Measurements from ENCODE around the gene DFFB. TPM values are rescaled to one million over a fixed set of nuclear protein-coding genes. Genes with fewer than 3 reads are reported as not detected.

The DFFB gene
- total and polyA plus RNA-seq, 9 donors, result 6.8 to 12.8 (median 8.4) TPM

DNA sequence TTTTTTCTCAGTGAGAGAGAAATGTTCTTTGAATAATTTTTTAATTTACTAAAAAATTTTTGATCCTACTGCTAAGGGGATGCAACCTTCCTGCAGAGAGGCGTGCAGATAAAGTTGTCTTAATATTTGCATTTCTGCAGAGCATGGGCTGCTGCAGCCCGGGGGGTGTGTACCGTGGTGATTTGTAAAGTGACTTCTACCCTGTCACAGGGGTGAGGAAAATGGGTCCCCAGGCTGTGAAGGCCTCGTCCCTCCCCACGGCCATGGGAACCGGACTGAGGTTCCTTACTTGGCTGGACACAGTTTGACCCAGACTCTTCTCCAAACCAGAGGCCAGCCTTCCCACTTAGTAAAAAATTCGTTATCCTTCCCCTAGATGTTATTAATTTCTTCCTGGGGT lies 52.3 kb downstream of the DFFB start:
- Histone ChIP-seq H3K36me3 (no peaks in the 10 kb centered on the region), H3K27me3 (no peaks in the 10 kb centered on the region), H3K27ac (no peak overlapping the region), H3K4me3 (no peak overlapping the region), H3K4me1 (ENCODE audit: insufficient read depth) (no peaks in the 10 kb centered on the region), H3K9me3 (no peaks in the 10 kb centered on the region)
- no peak for DNase-seq
- TF ChIP-seq POLR2A (IDR thresholded peaks at IDR 0.05) (no peak), EP300 (IDR thresholded peaks at IDR 0.05) (no peak)
- TF ChIP-seq, protein P1, sequence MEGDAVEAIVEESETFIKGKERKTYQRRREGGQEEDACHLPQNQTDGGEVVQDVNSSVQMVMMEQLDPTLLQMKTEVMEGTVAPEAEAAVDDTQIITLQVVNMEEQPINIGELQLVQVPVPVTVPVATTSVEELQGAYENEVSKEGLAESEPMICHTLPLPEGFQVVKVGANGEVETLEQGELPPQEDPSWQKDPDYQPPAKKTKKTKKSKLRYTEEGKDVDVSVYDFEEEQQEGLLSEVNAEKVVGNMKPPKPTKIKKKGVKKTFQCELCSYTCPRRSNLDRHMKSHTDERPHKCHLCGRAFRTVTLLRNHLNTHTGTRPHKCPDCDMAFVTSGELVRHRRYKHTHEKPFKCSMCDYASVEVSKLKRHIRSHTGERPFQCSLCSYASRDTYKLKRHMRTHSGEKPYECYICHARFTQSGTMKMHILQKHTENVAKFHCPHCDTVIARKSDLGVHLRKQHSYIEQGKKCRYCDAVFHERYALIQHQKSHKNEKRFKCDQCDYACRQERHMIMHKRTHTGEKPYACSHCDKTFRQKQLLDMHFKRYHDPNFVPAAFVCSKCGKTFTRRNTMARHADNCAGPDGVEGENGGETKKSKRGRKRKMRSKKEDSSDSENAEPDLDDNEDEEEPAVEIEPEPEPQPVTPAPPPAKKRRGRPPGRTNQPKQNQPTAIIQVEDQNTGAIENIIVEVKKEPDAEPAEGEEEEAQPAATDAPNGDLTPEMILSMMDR (IDR thresholded peaks at IDR 0.05), result no peak
- intact Hi-C loops (cut with DNase I), result no loop called here
- WGBS, 3 donors, result 45 to 57% (median 51%) methylated on average over 7 of the region's 7 CpGs

DNA sequence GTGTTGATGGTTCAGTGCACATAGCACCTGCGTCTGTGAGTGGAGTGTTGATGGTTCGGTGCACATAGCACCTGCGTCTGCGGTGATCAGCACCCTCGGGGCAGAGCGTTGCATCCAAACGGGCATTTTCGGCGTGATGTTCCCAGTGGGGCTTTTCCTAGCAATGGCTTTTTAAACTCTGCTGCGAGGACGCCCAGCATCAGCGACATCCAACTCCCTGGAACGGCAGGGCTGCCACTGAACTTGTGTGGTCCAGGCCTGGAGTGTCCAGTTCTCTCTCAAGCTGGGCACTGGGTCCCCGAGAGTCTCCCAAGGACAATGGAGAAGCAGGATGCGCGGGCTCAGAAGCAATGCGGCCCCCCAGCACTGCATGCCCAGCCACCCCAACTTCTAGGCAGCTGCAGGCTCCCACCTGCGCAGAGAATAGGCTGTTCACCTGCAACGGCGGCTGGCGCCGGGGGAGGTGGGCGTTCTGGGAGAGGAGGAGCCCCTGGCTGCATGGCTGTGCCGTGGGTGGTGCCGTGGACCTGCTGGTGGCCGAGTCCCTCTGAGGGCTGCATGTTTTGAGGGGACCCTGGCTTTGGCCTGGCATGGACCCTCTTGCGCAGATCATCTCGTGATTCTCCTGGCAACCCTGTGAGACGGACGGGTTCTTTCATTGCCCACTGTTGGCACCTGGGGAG lies 52.9 kb downstream of the DFFB start:
- Histone ChIP-seq H3K9me3 (no peaks in the 10 kb centered on the region), H3K36me3 (no peaks in the 10 kb centered on the region), H3K27ac (no peak overlapping the region), H3K27me3 (no peaks in the 10 kb centered on the region), H3K4me1 (ENCODE audit: insufficient read depth) (no peaks in the 10 kb centered on the region), H3K4me3 (no peak overlapping the region)
- TF ChIP-seq EP300 (IDR thresholded peaks at IDR 0.05) (no peak), POLR2A (IDR thresholded peaks at IDR 0.05) (no peak)
- TF ChIP-seq, protein P1 (IDR thresholded peaks at IDR 0.05), result no peak
- intact Hi-C loops (cut with DNase I), result no loop called here
- WGBS, 3 donors, result 78 to 85% (median 79%) methylated on average over 30 of the region's 30 CpGs
- no peak for DNase-seq

DNA sequence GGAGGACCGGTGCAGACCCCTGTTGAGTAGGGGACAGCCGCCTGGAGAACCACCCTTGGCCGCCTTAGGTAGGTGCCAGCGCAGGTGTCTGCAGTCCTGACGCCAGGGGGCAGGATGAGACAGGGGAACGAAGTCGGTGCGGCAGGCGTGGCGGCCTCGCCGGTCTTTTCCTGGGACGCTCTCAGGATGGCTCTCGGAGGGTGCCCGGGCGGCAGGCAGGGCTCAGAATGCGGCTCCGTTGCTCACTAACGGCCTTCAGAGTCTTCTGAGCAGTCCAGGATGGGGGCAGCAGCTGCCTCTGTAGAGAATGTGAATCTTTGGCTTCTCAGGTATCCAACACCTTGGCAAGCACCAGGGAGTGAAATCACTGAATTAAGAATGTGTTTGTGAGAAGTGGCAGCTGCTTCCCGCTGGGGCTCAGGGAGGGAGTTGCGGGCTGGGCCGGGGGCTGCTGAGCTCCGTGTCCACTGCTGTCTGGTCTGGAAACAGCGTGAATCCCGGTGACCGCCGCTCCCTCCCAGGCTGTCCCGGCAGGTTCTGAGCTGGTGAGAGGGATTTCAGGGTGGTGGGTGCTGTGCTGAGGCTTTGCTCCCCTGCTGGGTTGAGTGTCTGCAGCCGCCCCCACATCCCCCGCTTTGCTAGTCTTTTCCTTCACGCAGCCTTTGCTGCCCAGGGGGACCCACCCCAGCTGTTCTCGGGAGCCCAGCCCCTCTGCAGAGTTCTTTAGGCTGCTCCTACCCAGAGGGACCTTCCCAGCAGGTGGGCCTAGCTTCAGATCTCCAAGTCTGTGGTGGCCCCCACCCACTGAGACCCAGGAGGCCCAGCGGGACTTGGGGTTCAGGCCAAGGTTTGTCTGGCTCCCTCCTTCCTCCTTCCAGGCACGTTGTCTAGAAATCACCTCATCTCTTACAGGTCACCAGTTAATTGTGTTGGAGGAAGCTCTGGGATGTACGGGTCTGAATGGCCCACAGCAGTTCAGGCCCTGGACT lies 53.9 kb downstream of the DFFB start:
- 5 to 7% (median 6%) methylated on average over 33 to 35 of the region's 35 CpGs for WGBS, 3 donors
- intact Hi-C loops (cut with DNase I), result no loop called here
- H3K9me3 ChIP-seq, result no peaks in the 10 kb centered on the region
- DNase-seq, result peak in 4 of 5 donors; percentile 30 to 61 (median 52)
- TF ChIP-seq, protein P1 (IDR thresholded peaks at IDR 0.05), result peak in 1 of 3 donors; percentile 43
- TF ChIP-seq EP300 (IDR thresholded peaks at IDR 0.05) (no peak), POLR2A (IDR thresholded peaks at IDR 0.05) (no peak)
- H3K4me1 ChIP-seq (ENCODE audit: insufficient read depth), result no peaks in the 10 kb centered on the region
- H3K36me3 ChIP-seq, result no peaks in the 10 kb centered on the region
- no peaks in the 10 kb centered on the region for H3K27me3 ChIP-seq
- H3K27ac ChIP-seq, result no peak overlapping the region
- H3K4me3 ChIP-seq, result no peak overlapping the region

DNA sequence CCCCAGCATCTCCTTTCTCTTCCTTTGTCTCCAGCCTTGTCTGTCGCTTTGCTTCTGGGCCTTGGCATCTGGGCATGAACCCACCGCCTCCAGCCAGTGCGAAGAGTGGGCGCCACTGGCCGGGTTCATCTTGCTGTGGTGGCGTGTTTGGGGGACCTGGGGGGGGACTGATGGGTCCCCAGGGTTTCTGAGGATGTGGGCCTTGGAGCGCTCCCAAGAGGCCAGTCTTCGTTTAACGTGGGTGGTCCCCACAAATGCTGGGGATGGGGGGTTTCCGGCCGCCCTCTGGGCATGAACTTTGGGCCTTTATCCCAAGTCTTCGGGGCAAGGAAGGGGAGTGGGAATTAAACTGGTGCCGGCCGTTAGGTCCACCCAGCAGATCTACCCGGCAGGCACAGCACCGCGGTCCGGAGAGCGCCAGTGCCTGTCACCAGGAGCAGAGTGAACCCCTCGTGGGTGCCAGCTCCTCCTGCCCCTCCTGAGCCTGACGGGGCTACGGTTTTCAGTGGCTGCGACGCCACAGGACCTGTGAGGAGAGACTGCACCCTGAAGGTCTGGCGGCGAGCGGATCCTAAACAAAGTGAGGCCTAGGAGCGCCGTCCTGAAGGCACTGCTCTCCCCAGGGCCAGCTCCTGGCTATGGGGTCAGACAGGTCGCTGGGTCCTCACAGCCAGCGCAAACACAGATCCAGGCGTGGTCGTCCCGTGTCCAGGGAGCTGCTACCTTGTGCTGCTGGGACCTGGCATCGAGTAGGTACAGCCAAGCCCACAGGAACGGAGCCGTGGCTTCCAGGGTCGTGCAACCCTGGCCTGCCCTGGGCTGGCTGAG lies 54.9 kb downstream of the DFFB start:
- H3K27me3 ChIP-seq, result no peaks in the 10 kb centered on the region
- 91 to 93% (median 93%) methylated on average over 33 to 38 of the region's 38 CpGs for WGBS, 3 donors
- intact Hi-C loops (cut with DNase I), result no loop called here

More for the DNA sequence above, 54.9 kb downstream of the DFFB start:
- H3K4me1 ChIP-seq (ENCODE audit: insufficient read depth), result no peaks in the 10 kb centered on the region
- TF ChIP-seq EP300 (IDR thresholded peaks at IDR 0.05) (no peak), POLR2A (IDR thresholded peaks at IDR 0.05) (no peak)
- TF ChIP-seq, protein P1 (IDR thresholded peaks at IDR 0.05), result no peak
- peak in 1 of 5 donors; percentile 27 for DNase-seq
- no peaks in the 10 kb centered on the region for H3K9me3 ChIP-seq
- no peak overlapping the region for H3K27ac ChIP-seq
- H3K36me3 ChIP-seq, result no peaks in the 10 kb centered on the region
- H3K4me3 ChIP-seq, result no peak overlapping the region
